GM12892 (cell line): ENCODE results near the gene UBE2H.

ENCODE experiments used
- DNase-seq: peaks from one replicate; pipeline ENCODE4 v3.0.0; 2011; ENCODE audit not compliant: insufficient read length
- FAIRE-seq: peaks from 2 replicates; lab custom pipeline; 2011; peaks lifted over from hg19 to GRCh38; lab: Jason Lieb, UNC
- POLR2A ChIP-seq: IDR thresholded peaks from 2 replicates; pipeline ENCODE4 v1.6.1; 2011; ENCODE audit warnings: low read depth, low read length, control low read depth
- POLR2AphosphoS5 ChIP-seq: IDR thresholded peaks from 2 replicates; pipeline ENCODE4 v1.6.1; 2011; ENCODE audit warnings: low read depth, low read length, control low read depth
- TAF1 ChIP-seq: IDR thresholded peaks from 2 replicates; pipeline ENCODE4 v1.6.1; 2011; ENCODE audit warnings: low read depth, mild to moderate bottlenecking, control low read depth, low read length, borderline replicate concordance

The UBE2H gene

GRCh38 chr7:129924602-129925001 is 28.2 kb downstream of the UBE2H start:
- FAIRE-seq: no peak
- no peak for TF ChIP-seq POLR2AphosphoS5
- no peak for TF ChIP-seq TAF1
- no peak for TF ChIP-seq POLR2A
- no peak for DNase-seq

GRCh38 chr7:129923709-129924108 is 29.1 kb downstream of the UBE2H start:
- DNase-seq: peak; percentile 13
- FAIRE-seq: no peak
- TF ChIP-seq TAF1: no peak
- TF ChIP-seq POLR2AphosphoS5: no peak
- no peak for TF ChIP-seq POLR2A

DNA sequence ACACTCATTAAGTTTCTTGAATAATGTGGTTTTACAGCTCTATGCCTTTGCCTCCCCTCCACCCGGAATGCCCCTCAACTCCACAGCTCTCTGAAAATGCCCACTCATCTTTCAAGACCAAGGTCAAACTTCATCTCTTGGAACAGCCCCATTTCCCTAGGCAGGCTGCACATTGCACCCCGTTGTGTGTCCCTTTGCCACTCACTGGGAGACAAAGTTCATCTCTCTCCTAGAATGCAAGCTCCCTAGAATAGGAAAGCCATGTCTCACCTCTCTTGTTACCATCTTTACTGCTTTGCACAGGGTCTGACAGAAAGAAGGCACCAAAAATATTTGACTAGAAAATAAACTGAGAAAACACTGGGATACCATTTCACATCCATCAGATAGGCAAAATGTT is 33.3 kb downstream of the UBE2H start:
- DNase-seq: no peak
- FAIRE-seq: no peak
- TF ChIP-seq POLR2A (no peak), POLR2AphosphoS5 (no peak), TAF1 (no peak)

DNA sequence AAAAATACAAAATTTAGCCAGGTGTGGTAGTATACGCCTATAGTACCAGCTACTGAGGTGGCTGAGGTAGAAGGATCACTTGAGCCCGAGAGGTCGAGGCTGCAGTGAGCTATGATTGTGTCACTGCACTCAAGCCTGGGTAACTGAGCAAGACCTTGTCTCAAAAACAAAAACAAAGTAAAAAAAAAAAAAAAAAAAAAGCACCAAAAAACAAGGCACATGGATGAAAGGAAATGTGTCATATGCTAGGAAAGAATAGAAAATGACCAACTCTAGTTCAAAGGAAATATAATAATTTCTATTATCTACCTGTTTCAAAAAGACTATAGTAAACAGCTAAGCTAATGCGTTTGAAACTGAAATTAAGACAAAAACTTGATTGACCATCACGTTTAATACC is 33.8 kb downstream of the UBE2H start:
- FAIRE-seq: no peak
- no peak for DNase-seq
- TF ChIP-seq TAF1 (no peak), POLR2A (no peak), POLR2AphosphoS5 (no peak)

GRCh38 chr7:129917934-129918333 is 34.8 kb downstream of the UBE2H start:
- DNase-seq: no peak
- TF ChIP-seq POLR2AphosphoS5 (no peak), TAF1 (no peak), POLR2A (no peak)
- no peak for FAIRE-seq

GRCh38 chr7:129914536-129915272 is 38.1 kb downstream of the UBE2H start:
- no peak for DNase-seq
- no peak for FAIRE-seq
- TF ChIP-seq POLR2AphosphoS5 (no peak), TAF1 (no peak), POLR2A (no peak)

GRCh38 chr7:129913428-129913827 is 39.3 kb downstream of the UBE2H start:
- DNase-seq (no peak), FAIRE-seq (no peak)
- TF ChIP-seq POLR2AphosphoS5 (no peak), TAF1 (no peak), POLR2A (no peak)

DNA sequence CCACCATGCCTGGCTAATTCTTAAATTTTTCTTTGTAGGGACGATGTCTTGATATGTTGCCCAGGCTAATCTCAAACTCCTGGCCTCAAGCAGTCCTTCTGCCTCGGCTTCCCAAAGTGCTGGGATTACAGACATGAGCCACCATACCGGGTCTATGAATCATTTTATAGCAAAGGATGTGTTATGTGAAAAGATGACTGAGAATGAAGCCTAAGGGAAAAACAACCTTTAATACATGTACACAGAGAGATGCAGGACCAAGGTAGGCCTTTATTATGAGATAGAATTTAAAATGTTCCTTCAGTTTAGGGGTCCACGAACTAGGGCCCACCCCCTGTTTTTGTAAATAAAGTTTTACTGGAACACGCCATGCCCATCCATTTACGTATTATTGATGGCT is 41.0 kb downstream of the UBE2H start:
- TF ChIP-seq POLR2AphosphoS5: no peak
- TF ChIP-seq POLR2A: no peak
- no peak for TF ChIP-seq TAF1
- FAIRE-seq: no peak
- DNase-seq: no peak

DNA sequence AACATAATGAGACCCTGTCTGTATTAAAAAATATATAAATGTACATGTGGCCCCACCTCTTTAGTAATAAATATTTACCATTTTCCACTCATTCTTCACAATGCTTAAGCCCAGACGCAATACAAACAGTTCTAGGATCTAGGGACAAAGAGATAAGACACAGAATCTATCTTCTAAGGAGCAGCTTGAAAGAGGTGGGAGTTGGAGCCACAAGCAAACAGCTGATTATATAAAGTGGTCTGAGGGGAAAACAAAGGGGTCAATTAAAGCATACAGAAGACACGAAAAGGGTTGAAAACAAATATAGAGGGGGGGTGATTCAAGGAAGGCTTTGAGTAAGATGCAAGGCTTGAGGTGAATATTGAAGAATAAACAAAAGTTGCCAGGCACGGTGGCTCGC is 43.1 kb downstream of the UBE2H start:
- DNase-seq (no peak), FAIRE-seq (no peak)
- no peak for TF ChIP-seq TAF1
- TF ChIP-seq POLR2AphosphoS5: no peak
- no peak for TF ChIP-seq POLR2A

DNA sequence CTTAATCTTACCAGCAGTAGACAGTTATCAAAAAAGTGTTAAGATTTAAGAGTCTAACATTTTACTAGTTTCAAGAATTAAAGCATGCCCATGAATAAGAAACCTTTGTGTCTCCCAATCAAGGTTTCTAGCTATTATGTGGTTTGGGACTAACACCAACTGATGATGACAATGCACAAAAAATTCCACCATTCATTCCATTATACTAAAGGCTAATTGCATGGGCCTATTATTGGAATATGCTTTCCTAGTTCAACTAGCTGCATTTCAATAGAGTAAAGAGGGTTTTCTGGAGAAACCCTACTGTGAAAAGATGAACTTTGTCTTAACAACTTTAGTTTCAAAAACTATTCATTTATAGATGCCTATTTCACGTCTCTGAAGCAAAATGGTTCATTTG is 44.6 kb downstream of the UBE2H start:
- DNase-seq (no peak), FAIRE-seq (no peak)
- no peak for TF ChIP-seq POLR2A
- no peak for TF ChIP-seq TAF1
- no peak for TF ChIP-seq POLR2AphosphoS5

DNA sequence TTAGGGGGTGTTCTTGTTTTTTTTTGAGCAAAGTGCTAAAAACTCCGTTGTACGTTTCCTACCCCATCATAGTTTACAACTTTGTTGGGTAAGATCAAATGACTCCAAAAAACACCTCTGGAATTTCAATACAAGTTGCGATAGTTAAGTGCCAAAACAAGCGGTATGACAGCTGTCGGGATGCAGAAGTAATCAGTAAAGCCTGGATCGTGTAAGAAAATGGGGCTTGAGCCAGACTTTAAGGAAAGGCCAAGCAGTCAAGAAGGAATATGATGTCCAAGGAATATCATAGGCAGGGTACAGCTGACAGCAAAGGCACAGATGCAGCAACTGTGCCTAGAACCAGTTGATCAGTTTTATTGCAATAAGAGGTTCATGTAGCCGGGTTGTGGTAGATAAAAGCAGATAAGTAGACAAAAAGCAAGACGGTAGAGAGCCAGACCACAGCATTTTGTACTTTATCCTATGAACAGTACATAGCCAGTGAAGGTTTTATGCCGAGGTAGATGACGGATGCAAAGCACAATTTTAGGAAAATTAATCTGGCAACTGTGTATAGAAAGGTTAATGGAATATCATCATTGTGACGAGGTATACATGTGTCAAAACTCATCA is 45.5 kb downstream of the UBE2H start:
- TF ChIP-seq POLR2AphosphoS5 (no peak), TAF1 (no peak), POLR2A (no peak)
- no peak for FAIRE-seq
- no peak for DNase-seq

DNA sequence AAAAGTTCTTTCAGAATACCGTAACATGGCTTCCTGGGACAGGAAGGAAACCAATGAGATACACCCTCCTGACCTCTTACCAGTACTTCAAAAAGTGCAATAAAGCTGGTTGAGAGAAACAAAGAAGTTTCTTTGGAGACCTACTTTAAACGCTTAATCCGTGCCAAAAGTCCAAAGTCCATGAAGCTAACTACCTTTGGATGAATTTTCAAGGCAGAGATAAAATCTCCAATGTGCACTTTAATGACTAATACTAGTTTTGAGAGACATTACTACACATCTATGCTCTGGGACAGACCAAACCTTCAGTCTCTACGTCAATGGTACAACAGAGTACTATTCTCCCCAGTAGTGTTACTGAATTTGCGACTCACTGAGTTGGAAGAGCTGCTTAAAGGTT is 46.1 kb downstream of the UBE2H start:
- no peak for FAIRE-seq
- TF ChIP-seq TAF1 (no peak), POLR2AphosphoS5 (no peak), POLR2A (no peak)
- DNase-seq: no peak
